HEK293 (cell line): Measurements from ENCODE around the gene ANKS6.

Experiments used
- KLF10 ChIP-seq: fragments of 450-650 bp; IDR thresholded peaks from 2 replicates; pipeline ENCODE4 v1.5.1; 2018; ENCODE audit warnings: missing biosample characterization, mild to moderate bottlenecking, missing genetic modification characterization
- MEIS1 ChIP-seq: sonication (generic); formaldehyde crosslinking; IDR thresholded peaks from 2 replicates; pipeline ENCODE4 v1.8.1; 2022; ENCODE audit warnings: missing genetic modification reagents, mild to moderate bottlenecking, borderline replicate concordance
- YY1 ChIP-seq: fragments of 450-650 bp; formaldehyde crosslinking; IDR thresholded peaks from 2 replicates; pipeline ENCODE4 v1.5.1; 2018; ENCODE audit warnings: missing biosample characterization, missing genetic modification characterization
- ZNF121 ChIP-seq: fragments of 450-650 bp; formaldehyde crosslinking; IDR thresholded peaks from 2 replicates; pipeline ENCODE4 v1.5.1; 2016; ENCODE audit warnings: missing biosample characterization, missing genetic modification characterization
- ZNF146 ChIP-seq: fragments of 450-650 bp; formaldehyde crosslinking; IDR thresholded peaks from 2 replicates; pipeline ENCODE4 v1.5.1; 2016; ENCODE audit warnings: missing biosample characterization, missing genetic modification characterization
- ZNF24 ChIP-seq: fragments of 450-650 bp; formaldehyde crosslinking; IDR thresholded peaks from 2 replicates; pipeline ENCODE4 v1.5.1; 2016; ENCODE audit warnings: missing biosample characterization, missing genetic modification characterization
- ZNF433 ChIP-seq: fragments of 450-650 bp; formaldehyde crosslinking; IDR thresholded peaks from 2 replicates; pipeline ENCODE4 v1.5.1; 2016; ENCODE audit warnings: missing biosample characterization, missing genetic modification characterization, low read depth

DNA sequence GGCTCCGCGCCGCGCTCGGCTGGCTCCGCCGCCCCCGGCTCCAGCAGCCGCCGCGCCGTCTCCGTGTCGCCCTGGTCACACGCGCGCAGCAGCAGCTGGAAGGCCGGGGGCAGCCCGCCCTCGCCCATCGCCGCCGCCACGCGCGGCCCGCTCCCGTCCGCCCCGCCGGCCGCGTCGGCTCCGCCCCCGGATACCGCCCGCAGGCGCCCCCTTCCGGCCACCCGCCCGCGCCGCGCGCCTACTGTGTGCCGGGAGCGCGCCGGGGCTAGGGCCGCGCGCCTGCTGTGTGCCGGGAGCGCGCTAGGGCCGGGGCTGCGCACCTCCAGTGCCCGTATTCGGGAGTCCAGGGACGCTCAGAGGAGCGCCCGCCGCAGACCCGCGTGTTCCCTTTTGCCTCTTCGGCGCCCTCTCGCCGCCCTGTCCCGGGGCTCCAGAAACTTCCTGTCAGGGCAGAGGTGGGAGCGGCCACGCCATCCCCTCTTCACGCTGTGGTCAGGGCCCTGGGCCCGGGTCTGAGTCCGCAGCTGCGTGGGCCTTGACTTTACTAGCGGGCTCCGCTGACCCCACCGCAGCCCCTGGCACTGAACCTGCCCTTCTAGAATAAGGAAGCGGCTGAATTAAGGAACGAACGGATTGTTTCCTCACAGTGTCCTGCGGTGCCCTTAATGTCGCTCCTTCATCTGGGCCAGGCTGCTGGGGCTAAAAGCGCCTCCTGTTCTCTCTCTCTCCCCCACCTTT lies at the start of gene ANKS6:
- TF ChIP-seq ZNF433 (tag by site-specific recombination) (no peak), ZNF121 (no peak), ZNF24 (no peak), MEIS1 (CRISPR knock-in tag) (no peak), YY1 (tag by site-specific recombination) (no peak), KLF10 (tag by site-specific recombination) (no peak), ZNF146 (tag by site-specific recombination) (no peak)
